GM21381 (cell line): ENCODE measurements around the gene ZNF202.
A peak's percentile ranks its signal among the peaks of the same experiment; 100 is the strongest.
"Not testable (repeated sequence)": the region's sequence is repeated elsewhere in the genome, so short reads cannot be mapped to it uniquely, and the experiment has no call there.

Source experiments
- ATAC-seq: cut with Tn5 transposase; IDR thresholded peaks from one replicate; pipeline ENCODE4 v1.9.1; 2021; ENCODE audit warnings: mild to moderate bottlenecking, moderate library complexity; ENCODE audit not compliant: unreplicated experiment

The ZNF202 gene

GRCh38 chr11:123742031-123742723, 717 bp upstream of the ZNF202 start:
- peak; percentile 5 for ATAC-seq

- ATAC-seq: no peak
These were observed 687 bp downstream of the ZNF202 start for GRCh38 chr11:123740787-123741158.

- ATAC-seq: no peak
These were observed 3.1 kb downstream of the ZNF202 start for GRCh38 chr11:123738374-123738773.

GRCh38 chr11:123736769-123737168, 4.7 kb downstream of the ZNF202 start:
- no peak for ATAC-seq

- ATAC-seq: no peak
These were observed 11.9 kb downstream of the ZNF202 start for GRCh38 chr11:123729602-123730001.

- ATAC-seq: no peak
These were observed 15.3 kb downstream of the ZNF202 start for GRCh38 chr11:123725995-123726655.

- ATAC-seq: no peak
These were observed 22.0 kb downstream of the ZNF202 start for GRCh38 chr11:123719452-123719851.

GRCh38 chr11:123718469-123718868, 23.0 kb downstream of the ZNF202 start:
- no peak for ATAC-seq

- ATAC-seq: no peak
These were observed 23.4 kb downstream of the ZNF202 start for GRCh38 chr11:123718063-123718462.

GRCh38 chr11:123712627-123713026, 28.8 kb downstream of the ZNF202 start:
- not testable (repeated sequence) for ATAC-seq

GRCh38 chr11:123707606-123708205, 33.8 kb downstream of the ZNF202 start:
- no peak for ATAC-seq

GRCh38 chr11:123707206-123707605, 34.3 kb downstream of the ZNF202 start:
- ATAC-seq: no peak

- no peak for ATAC-seq
These were observed 37.1 kb downstream of the ZNF202 start for GRCh38 chr11:123704341-123704740.

GRCh38 chr11:123702696-123703095, 38.8 kb downstream of the ZNF202 start:
- no peak for ATAC-seq

GRCh38 chr11:123702139-123702538, 39.3 kb downstream of the ZNF202 start:
- no peak for ATAC-seq

GRCh38 chr11:123700772-123701171, 40.7 kb downstream of the ZNF202 start:
- no peak for ATAC-seq

GRCh38 chr11:123698546-123699127, 42.8 kb downstream of the ZNF202 start:
- ATAC-seq: no peak

- ATAC-seq: no peak
These were observed 45.3 kb downstream of the ZNF202 start for GRCh38 chr11:123696183-123696582.

GRCh38 chr11:123695231-123695630, 46.2 kb downstream of the ZNF202 start:
- no peak for ATAC-seq

- no peak for ATAC-seq
These were observed 46.9 kb downstream of the ZNF202 start for GRCh38 chr11:123694551-123694950.

GRCh38 chr11:123692961-123693360, 48.5 kb downstream of the ZNF202 start:
- ATAC-seq: no peak

GRCh38 chr11:123690485-123690884, 51.0 kb downstream of the ZNF202 start:
- no peak for ATAC-seq
